Activated CD8-positive, alpha-beta memory T cell treated with anti-CD3 and anti-CD28 coated beads, Interleukin-2, amount 10 ng/mL, durations not matched to agents 7 days and 5 days (primary cell): ENCODE measurements around the gene GRHPR. TPM values are rescaled to one million over a fixed set of nuclear protein-coding genes. Genes with fewer than 3 reads are reported as not detected.
A peak's percentile ranks its signal among the peaks of the same experiment; 100 is the strongest.
"Not testable (repeated sequence)": the region's sequence is repeated elsewhere in the genome, so short reads cannot be mapped to it uniquely, and the experiment has no call there.

ENCODE experiments used
- ATAC-seq: fragments of 150-1000 bp; cut with Tn5 transposase; one replicate; pipeline ENCODE4 v1.10.0; 2021; ENCODE audit warnings: moderate library complexity
- CTCF ChIA-PET: fragments of 350-600 bp; sonication (Branson Sonifier 250); formaldehyde crosslinking; loops from one replicate; lab custom pipeline; 2021; ENCODE audit warnings: antibody characterized with exemption; lab: Charles Lee
- DNase-seq: peaks from one replicate; pipeline ENCODE4 v3.0.0-alpha.2; 2020
- H3K27ac Mint-ChIP-seq: one replicate; pipeline ENCODE4 v1.8.0; 2021; ENCODE audit warnings: mild to moderate bottlenecking, mixed read lengths
- H3K27me3 Mint-ChIP-seq: one replicate; pipeline ENCODE4 v1.8.0; 2021; ENCODE audit warnings: mixed read lengths
- H3K36me3 Mint-ChIP-seq: one replicate; pipeline ENCODE4 v1.8.0; 2021; ENCODE audit warnings: mild to moderate bottlenecking, mixed read lengths
- H3K4me1 Mint-ChIP-seq: one replicate; pipeline ENCODE4 v1.8.0; 2021; ENCODE audit warnings: mixed read lengths
- H3K4me3 Mint-ChIP-seq: one replicate; pipeline ENCODE4 v1.8.0; 2021; ENCODE audit warnings: mild to moderate bottlenecking, moderate library complexity, mixed read lengths
- H3K9me3 Mint-ChIP-seq: one replicate; pipeline ENCODE4 v1.8.0; 2022; ENCODE audit warnings: low read depth, mixed read lengths
- total RNA-seq, 2 experiments: library from RNA; stranded (reverse); gene quantifications; one replicate each; pipeline ENCODE4 v1.2.3, GENCODE V29; 2021

The GRHPR gene
- total RNA-seq, 2 experiments from 2014 or later: 59.3 to 65.6 TPM

DNA sequence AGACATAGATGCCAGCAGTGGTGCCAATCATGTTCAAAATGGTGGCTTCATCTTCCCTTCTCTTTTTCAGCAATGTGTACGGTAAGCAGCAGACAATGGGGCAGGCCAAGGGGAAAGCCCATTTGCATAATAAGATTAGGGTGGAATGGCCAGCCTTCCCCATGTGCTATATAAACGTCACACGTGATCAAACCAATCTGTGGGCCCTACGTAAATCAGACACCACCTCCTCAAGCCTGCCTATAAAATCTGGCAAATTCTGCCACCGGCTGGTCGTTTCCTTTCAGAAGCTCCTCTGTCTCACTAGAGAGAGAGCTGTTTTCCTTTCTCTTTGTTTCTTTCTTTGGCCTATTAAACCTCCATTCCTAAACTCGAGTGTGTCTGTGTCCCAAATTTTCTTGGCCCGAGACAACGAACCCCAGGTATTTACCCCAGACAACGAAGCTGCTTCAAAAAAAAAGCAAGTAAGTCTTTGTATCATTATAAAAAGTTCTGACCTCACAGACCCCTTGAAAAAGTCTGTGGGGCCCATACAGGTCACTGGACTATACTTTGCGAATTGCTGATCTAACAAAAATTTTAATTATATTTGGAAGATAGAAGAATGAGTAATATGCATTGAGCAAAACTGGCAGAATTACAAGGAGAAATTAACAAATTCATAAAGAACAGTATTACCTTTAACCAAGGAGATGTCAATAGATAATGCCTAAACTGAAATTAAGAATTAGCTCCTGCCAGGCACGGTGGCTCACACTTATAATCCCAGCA is 27.6 kb downstream of the GRHPR start:
- peaks cover 8% of the 10 kb centered on the region for H3K36me3 Mint-ChIP-seq
- CTCF ChIA-PET: no interaction called here
- peaks cover 6% of the 10 kb centered on the region for H3K4me1 Mint-ChIP-seq
- DNase-seq (no peak), ATAC-seq (no peak)
- no peak overlapping the region for H3K4me3 Mint-ChIP-seq
- no peaks in the 10 kb centered on the region for H3K9me3 Mint-ChIP-seq
- no peaks in the 10 kb centered on the region for H3K27me3 Mint-ChIP-seq
- no peak overlapping the region for H3K27ac Mint-ChIP-seq

DNA sequence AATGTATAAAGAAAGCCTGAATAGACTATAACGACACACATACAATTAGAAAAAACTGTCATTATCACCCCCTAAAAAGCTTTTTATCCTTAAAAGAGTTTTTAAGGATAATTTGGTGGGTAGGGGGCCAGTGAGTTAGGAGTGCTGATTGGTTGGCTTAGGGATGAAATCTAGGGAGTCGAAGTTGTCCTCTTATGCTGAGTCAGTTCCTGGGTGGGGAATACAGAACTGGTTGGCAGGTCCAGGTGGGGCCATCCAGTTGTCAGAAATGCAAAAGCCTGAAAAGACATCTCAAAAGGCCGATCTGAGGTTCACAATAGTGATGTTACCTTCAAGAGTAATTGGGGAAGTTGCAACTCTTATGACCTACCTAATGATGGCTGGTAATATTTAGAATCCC is 29.1 kb downstream of the GRHPR start:
- peaks cover 8% of the 10 kb centered on the region for H3K36me3 Mint-ChIP-seq
- DNase-seq (no peak), ATAC-seq (no peak)
- H3K27me3 Mint-ChIP-seq: no peaks in the 10 kb centered on the region
- no peak overlapping the region for H3K4me3 Mint-ChIP-seq
- CTCF ChIA-PET: interaction anchor here (0.6 to 1.2 kb wide), 4 partner anchors 14 to 445 kb away, joined by 3 to 4 read pairs (median 3); no protein-coding TSS in a partner anchor
- H3K9me3 Mint-ChIP-seq: no peaks in the 10 kb centered on the region
- H3K27ac Mint-ChIP-seq: no peak overlapping the region
- H3K4me1 Mint-ChIP-seq: peaks cover 8% of the 10 kb centered on the region

DNA sequence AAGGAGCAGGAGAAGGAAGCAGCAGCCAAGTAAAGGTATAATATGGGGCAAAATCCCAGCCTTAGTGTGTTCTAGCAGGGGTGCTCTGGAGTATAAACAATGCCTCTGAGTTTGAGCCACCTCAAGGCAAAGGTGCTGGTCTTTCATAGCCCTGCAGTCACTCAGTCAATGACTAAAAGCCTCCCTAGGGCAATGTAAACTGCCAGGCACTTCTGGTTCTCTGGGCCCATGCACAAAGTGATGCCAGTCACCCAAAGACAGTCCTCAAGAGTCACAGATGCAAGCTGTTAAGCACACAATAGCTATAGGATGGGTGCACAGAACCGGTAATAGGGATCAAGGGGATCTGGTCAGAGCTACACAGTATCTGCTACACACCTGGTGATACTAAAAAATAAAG is 30.1 kb downstream of the GRHPR start:
- CTCF ChIA-PET: interaction anchor here (1.2 kb wide), 1 partner anchor 15 kb away, joined by 3 read pairs; no protein-coding TSS in a partner anchor
- peaks cover 8% of the 10 kb centered on the region for H3K36me3 Mint-ChIP-seq
- no peak for DNase-seq
- no peak for ATAC-seq
- H3K4me1 Mint-ChIP-seq: peaks cover 13% of the 10 kb centered on the region
- H3K27me3 Mint-ChIP-seq: no peaks in the 10 kb centered on the region
- no peak overlapping the region for H3K4me3 Mint-ChIP-seq
- no peaks in the 10 kb centered on the region for H3K9me3 Mint-ChIP-seq
- no peak overlapping the region for H3K27ac Mint-ChIP-seq

DNA sequence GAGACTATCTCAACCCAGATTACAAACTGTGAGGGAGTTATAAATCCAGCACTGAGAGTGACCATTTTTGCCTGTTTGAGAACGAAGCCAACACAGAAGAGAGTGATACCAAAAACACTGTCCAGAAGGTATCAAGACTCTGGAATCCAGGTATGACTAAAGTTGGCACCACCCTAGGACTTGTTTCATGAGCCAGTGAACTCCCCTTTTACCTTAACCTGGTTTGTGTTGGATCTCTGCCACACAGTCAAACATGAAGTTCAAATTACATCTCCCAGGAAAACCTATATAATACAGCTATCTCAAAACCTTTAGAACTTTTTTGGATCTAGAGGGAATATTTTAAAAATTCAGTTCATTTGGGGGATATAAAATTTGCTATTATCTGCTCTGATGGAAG is 31.3 kb downstream of the GRHPR start:
- Mint-ChIP-seq H3K27me3 (no peaks in the 10 kb centered on the region), H3K4me3 (no peak overlapping the region), H3K4me1 (peaks cover 13% of the 10 kb centered on the region), H3K36me3 (peaks cover 5% of the 10 kb centered on the region), H3K9me3 (no peaks in the 10 kb centered on the region), H3K27ac (no peak overlapping the region)
- DNase-seq: no peak
- ATAC-seq: no peak
- CTCF ChIA-PET: no interaction called here

DNA sequence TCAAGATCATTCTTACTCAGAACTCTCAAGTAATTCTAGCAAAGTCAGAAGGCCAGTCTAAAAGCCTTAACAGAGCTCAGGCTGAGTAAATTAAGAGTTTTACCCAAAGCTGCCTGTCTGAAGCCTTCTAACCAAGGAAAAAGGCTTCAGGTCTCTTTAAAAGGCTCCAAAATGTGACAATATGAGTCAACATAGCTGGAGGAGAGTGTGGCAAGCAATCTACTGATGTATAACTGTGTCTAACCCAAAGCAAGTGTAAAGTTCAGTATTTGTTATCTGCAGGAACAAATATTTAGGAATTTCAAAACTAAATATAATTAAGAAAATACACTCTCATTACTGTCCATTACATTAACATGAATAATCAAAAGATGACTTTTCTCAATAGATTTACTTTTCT is 31.7 kb downstream of the GRHPR start:
- no peak for ATAC-seq
- peaks cover 13% of the 10 kb centered on the region for H3K4me1 Mint-ChIP-seq
- H3K27me3 Mint-ChIP-seq: no peaks in the 10 kb centered on the region
- H3K9me3 Mint-ChIP-seq: no peaks in the 10 kb centered on the region
- DNase-seq: no peak
- H3K36me3 Mint-ChIP-seq: peaks cover 5% of the 10 kb centered on the region
- no peak overlapping the region for H3K4me3 Mint-ChIP-seq
- CTCF ChIA-PET: no interaction called here
- no peak overlapping the region for H3K27ac Mint-ChIP-seq

DNA sequence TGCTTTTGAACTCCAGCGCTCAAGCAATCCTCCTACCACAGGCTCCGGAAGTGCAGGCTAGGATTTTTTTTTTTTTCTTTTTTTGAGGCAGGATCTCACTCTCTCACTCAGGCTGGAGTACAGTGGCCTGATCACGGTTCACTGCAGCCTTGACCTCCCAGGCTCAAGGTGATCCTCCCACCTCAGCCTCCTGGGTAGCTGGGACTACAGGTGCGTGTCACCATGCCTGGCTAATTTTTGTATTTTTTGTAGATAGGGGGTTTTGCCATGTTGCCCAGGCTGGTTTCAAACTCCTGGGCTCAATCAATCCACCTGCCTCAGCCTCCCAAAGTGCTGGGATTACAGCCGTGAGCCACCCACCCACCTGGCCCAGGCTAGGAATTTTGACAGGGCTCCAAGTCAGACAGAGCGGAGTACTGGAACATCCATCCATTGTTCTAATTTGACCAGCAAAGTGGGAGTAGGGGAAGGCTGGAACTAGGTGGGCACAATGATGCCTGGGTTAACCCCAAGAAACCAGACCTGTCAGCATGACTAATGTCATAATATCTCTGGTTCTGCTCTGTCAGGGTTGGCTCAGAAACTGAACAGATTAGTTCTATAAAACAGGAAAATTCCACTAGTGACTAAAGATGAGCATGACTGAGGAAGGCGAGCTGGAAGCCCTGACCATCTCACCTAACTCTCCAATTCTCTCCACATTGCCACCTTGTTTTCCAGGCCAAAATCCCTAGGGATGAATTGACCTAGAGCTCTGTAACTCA is 33.6 kb downstream of the GRHPR start:
- no peaks in the 10 kb centered on the region for H3K9me3 Mint-ChIP-seq
- H3K27ac Mint-ChIP-seq: no peak overlapping the region
- CTCF ChIA-PET: interaction anchor here (2.2 kb wide), 1 partner anchor 45 kb away, joined by 4 read pairs; no protein-coding TSS in a partner anchor
- no peaks in the 10 kb centered on the region for H3K27me3 Mint-ChIP-seq
- peaks cover 9% of the 10 kb centered on the region for H3K4me1 Mint-ChIP-seq
- DNase-seq (no peak), ATAC-seq (no peak)
- no peak overlapping the region for H3K4me3 Mint-ChIP-seq
- no peaks in the 10 kb centered on the region for H3K36me3 Mint-ChIP-seq

DNA sequence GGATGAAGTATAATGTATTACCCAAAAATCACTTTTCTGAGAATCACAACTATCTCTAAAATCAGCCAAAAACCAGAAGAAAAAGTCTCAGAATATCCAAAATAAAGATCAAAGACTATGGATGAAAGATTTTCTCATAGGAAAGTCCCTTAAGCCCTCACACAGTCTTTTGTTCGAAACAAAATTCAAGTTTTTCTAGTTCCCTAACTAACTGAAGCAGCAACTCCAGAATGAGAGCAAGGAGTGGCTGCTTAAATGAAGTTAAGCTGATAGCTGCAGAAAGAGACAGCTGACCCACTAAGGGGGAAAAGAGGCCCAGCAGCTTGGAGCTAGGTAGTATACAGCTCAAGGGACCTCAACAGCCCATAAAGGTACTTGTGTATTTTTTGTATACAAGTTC is 34.3 kb downstream of the GRHPR start:
- Mint-ChIP-seq H3K4me3 (no peak overlapping the region), H3K27ac (no peak overlapping the region), H3K4me1 (peaks cover 7% of the 10 kb centered on the region), H3K27me3 (no peaks in the 10 kb centered on the region), H3K9me3 (no peaks in the 10 kb centered on the region), H3K36me3 (no peaks in the 10 kb centered on the region)
- no peak for DNase-seq
- CTCF ChIA-PET: interaction anchor here (2.2 kb wide), 1 partner anchor 45 kb away, joined by 4 read pairs; no protein-coding TSS in a partner anchor
- ATAC-seq: no peak

DNA sequence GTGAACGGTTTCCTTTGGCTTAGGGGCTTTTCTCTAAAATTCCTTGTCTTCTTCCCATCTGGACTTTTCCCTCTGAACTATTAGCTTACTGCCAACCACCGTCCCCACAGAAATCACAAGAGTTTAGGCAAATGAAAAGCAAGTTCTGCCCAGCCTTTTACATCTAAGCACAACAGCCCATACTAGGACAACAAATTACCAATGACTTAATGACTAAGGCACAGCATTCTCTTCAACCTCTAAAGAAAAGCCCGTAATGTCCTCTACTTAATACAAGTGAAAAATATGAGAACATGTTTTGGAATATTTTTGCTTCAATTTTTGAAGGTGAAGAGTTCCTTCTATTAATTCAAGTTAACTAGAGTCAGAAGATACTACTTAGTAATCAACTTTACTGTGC is 41.5 kb downstream of the GRHPR start:
- DNase-seq (no peak), ATAC-seq (no peak)
- CTCF ChIA-PET: interaction anchor here (1.1 kb wide), 1 partner anchor 45 kb away, joined by 3 read pairs; no protein-coding TSS in a partner anchor
- Mint-ChIP-seq H3K9me3 (no peaks in the 10 kb centered on the region), H3K4me1 (peaks cover 31% of the 10 kb centered on the region), H3K4me3 (peak overlapping the region; percentile 96), H3K36me3 (peaks cover 10% of the 10 kb centered on the region), H3K27me3 (no peaks in the 10 kb centered on the region), H3K27ac (peak overlapping the region; percentile 94)

DNA sequence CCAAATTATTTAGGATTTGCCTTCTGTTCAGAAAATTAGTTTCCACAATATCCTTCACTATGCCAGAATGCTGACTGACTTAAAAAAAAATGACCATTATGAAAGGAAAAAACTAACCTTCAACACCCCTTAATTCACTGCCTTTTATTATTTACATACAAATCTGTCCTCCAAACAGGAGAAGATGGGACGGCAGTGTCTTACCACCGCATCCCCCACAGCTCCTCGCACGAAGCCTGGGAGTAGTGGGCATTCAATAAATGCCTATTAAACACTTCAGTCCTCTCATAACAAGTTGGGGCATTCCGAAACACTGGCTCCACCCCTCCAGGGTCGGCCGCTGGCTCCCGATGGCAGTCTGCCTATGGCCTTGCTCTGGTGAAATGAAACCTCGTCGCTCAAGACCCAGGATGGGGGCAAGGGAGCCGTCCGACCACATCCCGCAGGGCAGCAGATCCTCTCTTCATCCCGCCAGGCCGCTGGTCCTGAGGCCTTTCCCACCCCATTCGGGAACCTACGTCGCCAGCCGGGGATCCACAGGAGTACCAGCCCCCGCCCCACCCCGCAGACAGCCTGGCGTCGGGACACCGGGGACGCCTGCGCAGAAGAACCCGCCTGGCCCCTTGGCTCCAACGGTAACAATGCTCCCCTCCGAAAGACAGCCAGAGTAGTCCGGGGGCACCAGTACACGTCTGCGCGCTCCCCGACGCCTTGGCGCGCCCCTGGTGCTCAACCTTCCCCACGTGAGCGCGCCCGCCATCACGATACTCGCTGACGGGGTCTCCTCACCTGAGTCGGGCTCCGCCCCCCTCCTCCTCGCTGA is 42.1 kb downstream of the GRHPR start:
- DNase-seq (peak; percentile 80), ATAC-seq (peak; percentile 56)
- Mint-ChIP-seq H3K9me3 (no peaks in the 10 kb centered on the region), H3K36me3 (peaks cover 10% of the 10 kb centered on the region), H3K27ac (peak overlapping the region; percentile 94), H3K4me1 (peaks cover 31% of the 10 kb centered on the region), H3K4me3 (peak overlapping the region; percentile 96), H3K27me3 (no peaks in the 10 kb centered on the region)
- CTCF ChIA-PET: interaction anchor here (1.3 kb wide), 1 partner anchor 53 kb away, joined by 5 read pairs; no protein-coding TSS in a partner anchor

DNA sequence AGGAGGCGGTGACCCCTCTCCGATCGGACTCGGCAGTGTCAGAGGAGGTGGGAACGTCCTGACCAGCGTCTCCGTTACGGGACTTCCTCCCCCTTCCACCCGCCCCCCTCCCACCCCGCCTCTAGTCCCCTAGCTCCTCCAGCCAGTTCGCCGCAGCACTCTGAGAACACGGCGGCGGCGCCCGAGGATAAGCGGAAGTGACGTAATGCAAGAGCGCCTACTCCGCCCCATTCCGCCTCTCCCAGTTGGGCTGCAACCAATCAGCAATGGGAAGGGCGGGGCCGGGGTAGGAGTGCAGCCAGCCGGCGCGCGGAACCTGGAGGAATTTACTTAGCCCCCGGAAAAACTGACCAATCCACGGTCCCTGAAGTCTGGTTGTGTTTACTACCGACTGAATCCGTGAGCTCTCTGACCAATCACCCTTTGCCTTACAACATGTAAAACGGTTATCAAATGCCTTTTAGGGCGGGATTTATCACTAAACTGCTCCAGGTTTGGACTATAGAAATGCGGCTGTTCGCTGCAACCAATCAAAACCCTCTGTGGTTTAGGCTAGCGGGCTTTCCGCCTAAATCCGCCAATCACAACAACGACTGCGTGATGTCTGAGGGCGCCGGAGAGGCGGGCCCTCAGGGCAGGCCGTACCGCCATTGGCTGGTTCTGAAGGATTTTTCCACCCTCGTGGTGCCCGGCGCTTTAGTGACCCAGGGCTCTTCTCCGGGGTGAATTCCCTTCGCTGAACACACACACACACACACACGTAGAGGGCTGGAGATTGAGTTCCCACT is 42.9 kb downstream of the GRHPR start, which contains the start of gene ZBTB5:
Gene ZBTB5, minus strand, starts transcription at position 202 of the 788 bp plus-strand sequence. CDS start 22,899 bp downstream, outside the sequence.
- Mint-ChIP-seq H3K27ac (peak within 1 kb of the TSS; percentile 94), H3K36me3 (peaks cover 10% of the 10 kb centered on the region), H3K4me1 (peaks cover 31% of the 10 kb centered on the region), H3K4me3 (peak within 1 kb of the TSS; percentile 96), H3K9me3 (no peaks in the 10 kb centered on the region), H3K27me3 (no peaks in the 10 kb centered on the region)
- CTCF ChIA-PET: interaction anchor here (0.8 to 1.3 kb wide), 2 partner anchors 15 to 54 kb away, joined by 3 to 5 read pairs; no protein-coding TSS in a partner anchor
- ATAC-seq: peak; percentile 83
- DNase-seq: peak; percentile 99

DNA sequence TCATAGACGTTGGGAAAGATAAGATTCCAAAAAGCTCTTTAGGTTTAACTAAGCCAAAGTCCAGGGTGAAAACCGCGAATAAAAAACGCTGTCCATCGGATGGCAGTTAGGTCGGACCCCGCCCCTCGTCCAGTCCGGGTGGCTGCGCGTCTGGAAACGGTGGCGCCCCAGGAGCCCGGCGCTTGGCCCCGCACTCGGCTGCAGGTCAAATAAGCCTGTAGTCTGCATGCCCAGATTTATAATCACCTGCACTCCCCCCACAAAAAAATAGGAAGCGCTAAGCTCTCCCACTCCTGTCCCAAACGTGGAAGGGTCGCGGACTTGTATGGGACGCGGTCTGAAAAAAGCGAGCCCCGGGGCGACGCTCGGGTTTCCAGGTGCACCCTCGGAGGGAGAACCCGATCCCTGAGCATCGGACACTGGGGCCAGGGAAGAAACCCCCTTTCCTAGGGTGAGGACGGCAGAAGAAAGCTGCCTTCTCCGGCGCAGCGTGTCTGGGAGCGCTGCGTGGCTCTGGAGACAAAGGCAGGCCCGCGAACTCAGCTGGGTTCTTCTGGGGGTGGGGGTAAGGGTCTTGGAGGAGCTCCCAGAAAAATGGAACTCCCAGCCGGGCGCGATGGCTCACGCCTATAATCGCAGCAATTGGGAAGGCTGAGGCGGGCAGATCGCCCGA is 43.7 kb downstream of the GRHPR start:
- ATAC-seq (peak; percentile 5), DNase-seq (peak; percentile 56)
- H3K36me3 Mint-ChIP-seq: peaks cover 10% of the 10 kb centered on the region
- peak overlapping the region; percentile 96 for H3K4me3 Mint-ChIP-seq
- H3K27ac Mint-ChIP-seq: peak overlapping the region; percentile 94
- no peaks in the 10 kb centered on the region for H3K9me3 Mint-ChIP-seq
- H3K4me1 Mint-ChIP-seq: peaks cover 31% of the 10 kb centered on the region
- H3K27me3 Mint-ChIP-seq: no peaks in the 10 kb centered on the region
- CTCF ChIA-PET: interaction anchor here (0.8 to 1.3 kb wide), 3 partner anchors 9 to 54 kb away, joined by 3 to 5 read pairs (median 4); no protein-coding TSS in a partner anchor

DNA sequence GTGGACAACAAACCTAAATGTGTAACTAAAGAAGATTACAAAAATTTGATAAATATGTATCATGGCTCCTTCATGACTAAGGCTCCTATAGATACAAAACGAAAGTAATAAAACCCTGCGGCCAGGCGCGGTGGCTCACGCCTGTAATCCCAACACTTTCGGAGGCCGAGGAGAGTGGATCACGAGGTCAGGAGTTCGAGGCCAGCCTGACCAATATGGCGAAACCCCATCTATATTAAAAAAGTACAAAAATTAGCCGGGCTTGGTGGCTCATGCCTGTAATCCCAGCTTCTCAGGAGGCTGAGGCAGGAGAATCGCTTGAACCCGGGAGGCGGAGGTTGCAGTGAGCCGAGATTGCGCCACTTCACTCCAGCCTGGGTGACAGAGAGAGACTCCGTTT is 45.0 kb downstream of the GRHPR start:
- H3K9me3 Mint-ChIP-seq, H3K36me3 Mint-ChIP-seq, H3K27me3 Mint-ChIP-seq, H3K4me3 Mint-ChIP-seq, ATAC-seq, H3K27ac Mint-ChIP-seq, DNase-seq, CTCF ChIA-PET: not testable (repeated sequence)
- peaks cover 36% of the 10 kb centered on the region for H3K4me1 Mint-ChIP-seq
